ENCODE results near the gene HMGXB3. TPM values are rescaled to one million over a fixed set of nuclear protein-coding genes. Genes with fewer than 3 reads are reported as not detected.

The HMGXB3 gene
- total RNA-seq, 6 experiments from 2014 or later = 7.7 to 28.3 (median 12.2) TPM

DNA sequence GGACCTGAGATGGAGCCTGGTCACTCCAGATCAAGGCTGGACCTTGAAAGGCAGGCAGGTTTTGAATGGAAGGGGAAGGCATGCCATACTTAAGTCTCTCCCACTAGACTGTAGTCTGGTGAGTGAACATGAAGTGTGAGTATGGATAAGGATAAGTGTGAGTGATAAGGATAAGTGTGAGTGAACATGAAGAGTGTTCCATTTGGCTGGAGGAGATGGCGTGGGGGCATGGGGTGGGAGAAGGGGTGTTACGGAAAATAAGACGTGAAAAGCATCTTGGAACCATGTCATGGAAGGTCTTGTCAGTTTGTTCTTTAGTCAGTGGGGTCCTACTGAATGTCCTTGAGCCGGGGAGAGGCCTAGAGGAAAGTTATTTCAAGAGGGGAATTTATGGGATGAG, 32.8 kb downstream of the HMGXB3 start:
- Histone ChIP-seq H3K27ac (no peak overlapping the region), H3K27me3 (no peaks in the 10 kb centered on the region), H3K4me1 (no peaks in the 10 kb centered on the region), H3K4me3 (no peak overlapping the region), H3K36me3 (peaks cover 6 to 88% (median 40%) of the 10 kb centered on the region in 4 donors), H3K9me3 (no peaks in the 10 kb centered on the region)
- WGBS (ENCODE audit: insufficient coverage, low coverage, low lambda C conversion rate, missing lambda C conversion rate) = 91% methylated on average over 4 of the region's 4 CpGs
- TF ChIP-seq, protein P1, sequence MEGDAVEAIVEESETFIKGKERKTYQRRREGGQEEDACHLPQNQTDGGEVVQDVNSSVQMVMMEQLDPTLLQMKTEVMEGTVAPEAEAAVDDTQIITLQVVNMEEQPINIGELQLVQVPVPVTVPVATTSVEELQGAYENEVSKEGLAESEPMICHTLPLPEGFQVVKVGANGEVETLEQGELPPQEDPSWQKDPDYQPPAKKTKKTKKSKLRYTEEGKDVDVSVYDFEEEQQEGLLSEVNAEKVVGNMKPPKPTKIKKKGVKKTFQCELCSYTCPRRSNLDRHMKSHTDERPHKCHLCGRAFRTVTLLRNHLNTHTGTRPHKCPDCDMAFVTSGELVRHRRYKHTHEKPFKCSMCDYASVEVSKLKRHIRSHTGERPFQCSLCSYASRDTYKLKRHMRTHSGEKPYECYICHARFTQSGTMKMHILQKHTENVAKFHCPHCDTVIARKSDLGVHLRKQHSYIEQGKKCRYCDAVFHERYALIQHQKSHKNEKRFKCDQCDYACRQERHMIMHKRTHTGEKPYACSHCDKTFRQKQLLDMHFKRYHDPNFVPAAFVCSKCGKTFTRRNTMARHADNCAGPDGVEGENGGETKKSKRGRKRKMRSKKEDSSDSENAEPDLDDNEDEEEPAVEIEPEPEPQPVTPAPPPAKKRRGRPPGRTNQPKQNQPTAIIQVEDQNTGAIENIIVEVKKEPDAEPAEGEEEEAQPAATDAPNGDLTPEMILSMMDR (IDR thresholded peaks at IDR 0.05) = no peak
- TF ChIP-seq POLR2A (IDR thresholded peaks at IDR 0.05) = no peak
- DNase-seq (no peak), ATAC-seq (no peak)
- intact Hi-C loops (cut with DNase I) = no loop called here

DNA sequence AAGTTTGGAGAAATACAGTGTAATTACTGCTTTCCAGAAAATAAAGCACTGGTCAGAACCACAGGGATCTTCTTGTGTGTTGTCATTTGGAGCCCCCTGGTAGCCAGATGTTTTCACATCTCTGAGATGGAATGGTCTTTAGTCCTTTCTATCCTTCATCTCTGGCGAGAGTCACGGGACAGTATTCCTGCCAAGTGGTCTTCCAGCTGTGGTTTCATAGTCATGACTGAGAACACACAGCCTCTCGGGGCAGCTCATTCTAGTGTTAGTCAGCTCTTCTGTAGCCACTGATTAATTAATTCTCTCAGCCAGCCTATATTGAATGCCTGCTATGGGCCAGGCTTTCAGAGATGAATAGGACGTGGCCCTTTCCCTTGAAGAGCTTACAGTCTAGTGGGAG, 34.1 kb downstream of the HMGXB3 start:
- no peaks in the 10 kb centered on the region for H3K9me3 ChIP-seq
- intact Hi-C loops (cut with DNase I) = no loop called here
- H3K36me3 ChIP-seq = peaks cover 4 to 100% (median 41%) of the 10 kb centered on the region in 4 donors
- TF ChIP-seq, protein P1 (IDR thresholded peaks at IDR 0.05) = no peak
- no peak for TF ChIP-seq POLR2A (IDR thresholded peaks at IDR 0.05)
- DNase-seq (no peak), ATAC-seq (no peak)
- no peak overlapping the region for H3K4me3 ChIP-seq
- no peaks in the 10 kb centered on the region for H3K4me1 ChIP-seq
- H3K27ac ChIP-seq = no peak overlapping the region
- WGBS (ENCODE audit: insufficient coverage, low coverage, low lambda C conversion rate, missing lambda C conversion rate) = 93% methylated on average over 3 of the region's 4 CpGs
- H3K27me3 ChIP-seq = no peaks in the 10 kb centered on the region

DNA sequence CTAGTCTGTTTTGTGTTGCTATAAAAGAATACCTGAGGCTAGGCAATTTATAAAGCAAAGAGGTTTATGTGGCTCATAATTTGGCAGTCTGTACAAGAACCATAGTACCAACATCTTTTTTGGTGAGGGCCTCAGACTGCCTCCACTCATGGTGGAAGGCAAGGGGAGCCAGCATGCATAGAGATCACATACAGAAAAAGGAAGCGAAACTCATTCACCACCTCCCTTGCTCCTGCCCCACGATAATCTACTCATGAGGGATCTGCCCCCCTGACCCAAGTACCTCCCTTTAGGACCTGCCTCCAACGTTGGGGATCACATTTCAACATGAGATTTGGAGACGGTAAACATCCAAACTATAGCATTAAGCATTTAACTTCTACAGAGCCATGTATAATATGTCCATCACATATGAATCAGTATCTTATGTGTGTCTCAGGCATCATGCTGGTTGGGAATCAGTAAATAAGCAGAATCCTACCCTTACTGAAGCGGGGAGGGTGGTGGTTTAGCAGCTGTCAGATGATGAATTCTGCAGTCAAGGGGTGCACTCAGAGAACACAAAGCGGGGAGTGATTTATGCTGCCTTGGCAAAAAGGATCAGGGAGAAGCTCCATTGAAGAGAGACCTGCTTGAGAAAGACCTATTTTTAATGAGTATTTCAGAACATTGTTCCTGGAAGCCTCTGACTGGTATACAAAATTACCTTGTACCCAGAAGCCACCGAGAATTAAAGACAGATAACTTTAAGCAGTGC, 34.8 kb downstream of the HMGXB3 start:
- H3K27ac ChIP-seq = no peak overlapping the region
- TF ChIP-seq, protein P1 (IDR thresholded peaks at IDR 0.05) = no peak
- no peak for TF ChIP-seq POLR2A (IDR thresholded peaks at IDR 0.05)
- no peak overlapping the region for H3K4me3 ChIP-seq
- H3K36me3 ChIP-seq = peaks cover 0 to 100% (median 37%) of the 10 kb centered on the region in 4 donors
- 76% methylated on average over 5 of the region's 7 CpGs for WGBS (ENCODE audit: insufficient coverage, low coverage, low lambda C conversion rate, missing lambda C conversion rate)
- intact Hi-C loops (cut with DNase I) = no loop called here
- ATAC-seq (no peak), DNase-seq (no peak)
- no peaks in the 10 kb centered on the region for H3K27me3 ChIP-seq
- H3K9me3 ChIP-seq = no peaks in the 10 kb centered on the region
- H3K4me1 ChIP-seq = no peaks in the 10 kb centered on the region

DNA sequence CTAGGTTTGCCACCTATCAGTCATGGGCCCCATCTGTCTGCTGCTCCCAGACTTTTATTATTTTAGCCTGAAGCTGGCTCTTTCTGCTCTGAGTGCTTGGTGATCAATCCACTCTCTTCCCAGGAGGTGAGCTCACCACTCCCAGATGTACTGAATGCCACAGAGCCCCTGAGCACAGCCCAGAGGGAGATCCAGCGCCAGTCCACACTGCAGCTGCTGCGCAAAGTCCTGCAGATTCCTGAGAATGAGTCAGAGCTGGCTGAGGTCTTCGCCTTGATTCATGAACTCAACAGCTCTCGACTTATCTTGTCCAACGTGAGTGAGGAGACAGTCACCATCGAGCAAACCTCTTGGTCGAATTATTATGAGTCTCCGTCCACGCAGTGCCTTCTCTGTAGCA, 36.0 kb downstream of the HMGXB3 start:
- Histone ChIP-seq H3K36me3 (peaks cover 3 to 100% (median 42%) of the 10 kb centered on the region in 4 donors), H3K27me3 (no peaks in the 10 kb centered on the region), H3K4me3 (no peak overlapping the region), H3K4me1 (no peaks in the 10 kb centered on the region), H3K27ac (no peak overlapping the region), H3K9me3 (no peaks in the 10 kb centered on the region)
- WGBS (ENCODE audit: insufficient coverage, low coverage, low lambda C conversion rate, missing lambda C conversion rate) = 84% methylated on average over 5 of the region's 9 CpGs
- no peak for DNase-seq
- ATAC-seq = no peak
- TF ChIP-seq, protein P1 (IDR thresholded peaks at IDR 0.05) = no peak
- no peak for TF ChIP-seq POLR2A (IDR thresholded peaks at IDR 0.05)
- intact Hi-C loops (cut with DNase I) = no loop called here
